GM12878 (cell line): Measurements from ENCODE around the gene KATNIP. TPM values are rescaled to one million over a fixed set of nuclear protein-coding genes. Genes with fewer than 3 reads are reported as not detected.

Source experiments
- ATAC-seq: fragments of 200-7000 bp; cut with Tn5 transposase; 3 replicates; pipeline ENCODE4 v1.9.1; 2020; ENCODE audit warnings: mild to moderate bottlenecking, moderate library complexity
- BruUV-seq: library from RNA; stranded (reverse); fragments of 400-500 nt; replicated peaks from 2 replicates; lab custom pipeline; 2021; lab: Mats Ljungman, UMichigan
- CTCF ChIA-PET: fragments of 300-600 bp; sonication (Branson Sonifier 250); formaldehyde crosslinking; extraction: SDS; loops from one replicate; lab custom pipeline; 2021; ENCODE audit warnings: inconsistent platforms; lab: Yijun Ruan, JAX
- POLR2A ChIA-PET: fragments of 350-600 bp; formaldehyde crosslinking; extraction: SDS; loops from one replicate; lab custom pipeline; 2021; ENCODE audit warnings: inconsistent platforms; lab: Charles Lee
- RAD21 ChIA-PET: fragments of 300-600 bp; sonication (Branson Sonifier 250); formaldehyde crosslinking; loops from one replicate; lab custom pipeline; 2023; ENCODE audit warnings: antibody characterized with exemption; ENCODE audit not compliant: unreplicated experiment; lab: Charles Lee
- SMC1A ChIA-PET: fragments of 300-600 bp; sonication (Branson Sonifier 250); formaldehyde crosslinking; loops from one replicate; lab custom pipeline; 2023; ENCODE audit not compliant: unreplicated experiment, uncharacterized antibody; lab: Charles Lee
- DNase-seq: peaks from one replicate; pipeline ENCODE4 v3.0.0-alpha.2; 2011; ENCODE audit warnings: low read depth, low spot score
- FAIRE-seq: peaks from 3 replicates; lab custom pipeline; 2011; peaks lifted over from hg19 to GRCh38; lab: Jason Lieb, UNC
- H2AFZ ChIP-seq: 2 replicates; pipeline ENCODE4 v1.6.0; 2011; ENCODE audit warnings: low read depth, low read length, control low read depth; ENCODE audit not compliant: control insufficient read depth
- H3K27ac ChIP-seq: 2 replicates; pipeline ENCODE4 v1.5.1; 2011; ENCODE audit warnings: control low read depth; ENCODE audit not compliant: control insufficient read depth, insufficient read depth
- H3K27me3 ChIP-seq, 2 experiments: replicated peaks in 1 of 2; 2 replicates each; pipeline versions ENCODE4 v1.6.0 to v1.6.1; 2011; ENCODE audit warnings: low read length in 1 of 2; ENCODE audit not compliant: control insufficient read depth in 2 of 2, insufficient read depth in 2 of 2
- H3K36me3 ChIP-seq, 2 experiments: 2 replicates each; pipeline ENCODE4 v1.5.1; 2011; ENCODE audit warnings: low read length in 1 of 2; ENCODE audit not compliant: control insufficient read depth in 2 of 2, insufficient read depth in 2 of 2
- H3K4me1 ChIP-seq: 2 replicates; pipeline ENCODE4 v1.6.1; 2011; ENCODE audit warnings: mild to moderate bottlenecking, low read length, moderate library complexity, mixed read lengths; ENCODE audit not compliant: control insufficient read depth, insufficient read depth
- H3K4me2 ChIP-seq: 2 replicates; pipeline ENCODE4 v1.6.0; 2011; ENCODE audit warnings: control low read depth; ENCODE audit not compliant: control insufficient read depth, insufficient read depth
- H3K4me3 ChIP-seq: fragments of 200-600 bp; sonication (generic); 2 replicates; pipeline ENCODE4 v1.5.1; 2016
- H3K79me2 ChIP-seq: 2 replicates; pipeline ENCODE4 v1.6.0; 2011; ENCODE audit warnings: low read length; ENCODE audit not compliant: control insufficient read depth, insufficient read depth
- H3K9ac ChIP-seq: 2 replicates; pipeline ENCODE4 v1.8.0; 2011; ENCODE audit warnings: low read length, control low read depth, mixed read lengths; ENCODE audit not compliant: control insufficient read depth, insufficient read depth
- H3K9me3 ChIP-seq: replicated peaks from 3 replicates; pipeline ENCODE4 v1.5.1; 2011; ENCODE audit warnings: mild to moderate bottlenecking, low read length; ENCODE audit not compliant: control insufficient read depth, insufficient read depth
- H4K20me1 ChIP-seq: 2 replicates; pipeline ENCODE4 v1.6.0; 2011; ENCODE audit not compliant: control insufficient read depth, insufficient read depth
- ASH2L ChIP-seq: fragments of 300-600, 200-600 bp; sonication (generic); IDR thresholded peaks from 2 replicates; pipeline ENCODE4 v1.6.1; 2017; ENCODE audit warnings: low read depth, mild to moderate bottlenecking, borderline replicate concordance
- CBFB ChIP-seq: IDR thresholded peaks from 2 replicates; pipeline ENCODE4 v1.6.1; 2016; ENCODE audit warnings: antibody characterized with exemption, low read depth
- CEBPB ChIP-seq, 2 experiments: fragments of 150-350 bp in 1 of 2; IDR thresholded peaks; 2 replicates each; pipeline ENCODE4 v1.6.1; 2012 to 2014; ENCODE audit warnings: low read depth in 2 of 2, low read length in 2 of 2, borderline replicate concordance in 1 of 2, inconsistent platforms in 1 of 2
- CHD2 ChIP-seq: IDR thresholded peaks from 2 replicates; pipeline ENCODE4 v1.6.1; 2011; ENCODE audit warnings: low read depth, low read length, improper control_type of control experiment, borderline replicate concordance
- ESRRA ChIP-seq: IDR thresholded peaks from 2 replicates; pipeline ENCODE4 v1.6.1; 2012; ENCODE audit warnings: mild to moderate bottlenecking, low read length, improper control_type of control experiment
- MTA3 ChIP-seq: IDR thresholded peaks from 2 replicates; pipeline ENCODE4 v1.6.1; 2012; ENCODE audit warnings: low read length, inconsistent platforms, borderline replicate concordance
- MXI1 ChIP-seq: fragments of 150-350 bp; IDR thresholded peaks from 2 replicates; pipeline ENCODE4 v1.6.1; 2011; ENCODE audit warnings: low read depth, mild to moderate bottlenecking, inconsistent platforms, low read length, improper control_type of control experiment
- POLR2AphosphoS5 ChIP-seq: IDR thresholded peaks from 2 replicates; pipeline ENCODE4 v1.6.1; 2011; ENCODE audit warnings: mild to moderate bottlenecking, low read length, inconsistent platforms
- RAD51 ChIP-seq: fragments of 450-650 bp; IDR thresholded peaks from 2 replicates; pipeline ENCODE4 v1.6.1; 2016; ENCODE audit warnings: moderate library complexity, mild to moderate bottlenecking, inconsistent platforms
- YBX1 ChIP-seq: fragments of 450-650 bp; IDR thresholded peaks from 2 replicates; pipeline ENCODE4 v1.6.1; 2016; ENCODE audit warnings: antibody characterized with exemption
- ZNF207 ChIP-seq: fragments of 450-650 bp; IDR thresholded peaks from 2 replicates; pipeline ENCODE4 v1.6.1; 2014; ENCODE audit warnings: antibody characterized with exemption, mild to moderate bottlenecking, borderline replicate concordance
- WGBS: methylation state at CpG from one replicate; pipeline ENCODE4 v1.1.6; 2016; ENCODE audit warnings: low lambda C conversion rate; ENCODE audit not compliant: insufficient replicate concordance, insufficient coverage; ENCODE audit errors: missing lambda C conversion rate; 5-methylcytosine and 5-hydroxymethylcytosine counted together
- in situ Hi-C: fragments of 300-500 bp; cut with MboI; formaldehyde crosslinking; loops from 9 replicates; pipeline ENCODE4 v1.14.3; 2018; ENCODE audit warnings: mixed read lengths
- intact Hi-C: fragments of 100-400 bp; cut with micrococcal nuclease; formaldehyde crosslinking; loops from one replicate; pipeline ENCODE4 v1.14.2; 2022; ENCODE audit not compliant: unreplicated experiment
- polyA plus RNA-seq, 11 experiments: library from polyadenylated mRNA; depleted of rRNA in 4 of 11; unstranded in 6 of 11; stranded (reverse) in 5 of 11; fragments of >200 nt; fragmentation: Nextera tagmentation in 4 of 11; fragmentation: Illumina TruSeq in 1 of 11; extraction: Ambion mirVana in 4 of 11; extraction: Trizol in 1 of 11; gene quantifications; 1 replicate in 1 of 11; 2 replicates in 10 of 11; pipeline versions ENCODE4 v1.2.1 to v1.2.3, GENCODE V29; 2011 to 2016; ENCODE audit warnings: inconsistent platforms in 2 of 11, missing spikeins in 2 of 11, low read depth in 1 of 11
- total RNA-seq, 4 experiments: library from RNA; depleted of rRNA in 3 of 4; stranded (reverse); fragments of >200 nt in 3 of 4; fragmentation: Illumina TruSeq in 1 of 4; extraction: Trizol in 1 of 4; gene quantifications; 2 replicates each; pipeline versions ENCODE4 v1.2.1 to v1.2.3, GENCODE V29; 2013 to 2021
- TF ChIP-seq, protein P1 (sequence below): IDR thresholded peaks from 2 replicates; pipeline ENCODE4 v1.6.1; 2011; ENCODE audit warnings: borderline replicate concordance, low read depth, mild to moderate bottlenecking, moderate library complexity, mixed read lengths, low read length; ENCODE audit not compliant: insufficient read depth; ENCODE audit errors: extremely low read length
- TF ChIP-seq, protein P2 (sequence below): IDR thresholded peaks from 2 replicates; pipeline ENCODE4 v1.6.1; 2011; ENCODE audit warnings: low read depth, mild to moderate bottlenecking, low read length, moderate library complexity, borderline replicate concordance; ENCODE audit errors: extremely low read depth
- TF ChIP-seq, protein P3 (sequence below): IDR thresholded peaks from 2 replicates; pipeline ENCODE4 v1.6.1; 2012; ENCODE audit warnings: low read depth, low read length, improper control_type of control experiment
- TF ChIP-seq, protein P4 (sequence below): IDR thresholded peaks from 2 replicates; pipeline ENCODE4 v1.6.1; 2012; ENCODE audit warnings: low read depth, low read length, improper control_type of control experiment

KATNIP gene
- total and polyA plus RNA-seq, 10 of the 15 experiments (the other 5 are each of a cell fraction or from before 2014, with no cell fraction given), result 1.6 to 13.8 (median 9.1) TPM

DNA sequence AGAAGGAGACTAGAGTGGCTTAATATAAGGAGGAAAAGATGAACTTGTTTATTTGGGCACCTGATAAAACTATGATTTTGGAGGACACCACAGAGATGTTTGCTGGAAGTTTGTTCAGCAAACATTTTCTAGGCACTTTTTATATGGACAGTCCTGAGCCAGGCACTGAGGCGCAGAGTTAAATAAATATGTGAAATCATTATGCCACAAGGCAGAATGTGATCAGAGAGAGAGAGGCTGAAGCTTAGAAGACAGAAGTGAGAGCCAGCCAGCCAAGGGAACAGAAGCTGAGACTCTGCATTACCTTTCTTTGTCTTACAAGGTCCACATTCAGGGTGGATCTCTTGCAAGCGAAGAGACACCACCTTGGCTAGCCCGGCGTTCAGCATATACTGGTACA lies 21.6 kb upstream of the KATNIP start (continued):
- TF ChIP-seq, protein P1, sequence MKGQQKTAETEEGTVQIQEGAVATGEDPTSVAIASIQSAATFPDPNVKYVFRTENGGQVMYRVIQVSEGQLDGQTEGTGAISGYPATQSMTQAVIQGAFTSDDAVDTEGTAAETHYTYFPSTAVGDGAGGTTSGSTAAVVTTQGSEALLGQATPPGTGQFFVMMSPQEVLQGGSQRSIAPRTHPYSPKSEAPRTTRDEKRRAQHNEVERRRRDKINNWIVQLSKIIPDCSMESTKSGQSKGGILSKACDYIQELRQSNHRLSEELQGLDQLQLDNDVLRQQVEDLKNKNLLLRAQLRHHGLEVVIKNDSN, result no peak
- no peak for TF ChIP-seq RAD51
- no peak for TF ChIP-seq CEBPB (IDR thresholded peaks at IDR 0.05; ENCODE audit: borderline replicate concordance in 1 of 2, low read depth in 2 of 2, low read length in 2 of 2)

DNA sequence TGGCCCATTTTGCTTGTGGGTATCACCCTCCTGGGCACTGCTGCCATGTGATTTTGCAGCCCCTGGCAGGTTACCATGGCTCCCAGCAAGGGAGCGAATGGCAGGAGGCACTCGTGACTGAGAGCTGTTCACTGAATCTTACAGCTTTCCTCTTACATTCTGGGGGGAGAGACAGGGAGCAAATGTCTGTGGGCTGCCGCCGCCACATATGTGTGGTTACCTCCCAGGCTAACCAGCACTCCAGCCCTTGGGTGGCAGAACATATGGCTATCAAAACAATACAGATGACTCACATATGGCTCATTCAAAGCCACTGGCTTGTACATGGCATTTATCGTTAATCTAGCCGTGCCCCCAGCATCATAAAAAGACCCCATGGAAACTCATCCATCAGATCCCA lies 20.0 kb upstream of the KATNIP start:
- Histone ChIP-seq H3K79me2 (no peaks in the 10 kb centered on the region), H3K9ac (no peak overlapping the region), H3K4me1 (no peaks in the 10 kb centered on the region), H3K36me3 (peaks cover 11 to 16% of the 10 kb centered on the region in 2 experiments; a peak in 3 of 4 replicates), H3K4me2 (no peak overlapping the region), H3K9me3 (no peaks in the 10 kb centered on the region), H3K4me3 (no peak overlapping the region), H3K27ac (no peak overlapping the region), H3K27me3 (no peaks in the 10 kb centered on the region), H2AFZ (no peak overlapping the region), H4K20me1 (no peaks in the 10 kb centered on the region)
- ChIA-PET SMC1A (no interaction called here), RAD21 (no interaction called here), POLR2A (no interaction called here), CTCF (no interaction called here)
- TF ChIP-seq ASH2L, result no peak
- no peak for TF ChIP-seq ESRRA
- TF ChIP-seq MXI1, result no peak
- TF ChIP-seq, protein P2, sequence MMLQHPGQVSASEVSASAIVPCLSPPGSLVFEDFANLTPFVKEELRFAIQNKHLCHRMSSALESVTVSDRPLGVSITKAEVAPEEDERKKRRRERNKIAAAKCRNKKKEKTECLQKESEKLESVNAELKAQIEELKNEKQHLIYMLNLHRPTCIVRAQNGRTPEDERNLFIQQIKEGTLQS, result no peak
- no peak for TF ChIP-seq POLR2AphosphoS5
- TF ChIP-seq ZNF207, result no peak
- no peak for TF ChIP-seq YBX1
- TF ChIP-seq, protein P3, sequence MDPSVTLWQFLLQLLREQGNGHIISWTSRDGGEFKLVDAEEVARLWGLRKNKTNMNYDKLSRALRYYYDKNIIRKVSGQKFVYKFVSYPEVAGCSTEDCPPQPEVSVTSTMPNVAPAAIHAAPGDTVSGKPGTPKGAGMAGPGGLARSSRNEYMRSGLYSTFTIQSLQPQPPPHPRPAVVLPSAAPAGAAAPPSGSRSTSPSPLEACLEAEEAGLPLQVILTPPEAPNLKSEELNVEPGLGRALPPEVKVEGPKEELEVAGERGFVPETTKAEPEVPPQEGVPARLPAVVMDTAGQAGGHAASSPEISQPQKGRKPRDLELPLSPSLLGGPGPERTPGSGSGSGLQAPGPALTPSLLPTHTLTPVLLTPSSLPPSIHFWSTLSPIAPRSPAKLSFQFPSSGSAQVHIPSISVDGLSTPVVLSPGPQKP, result no peak
- TF ChIP-seq MTA3, result no peak
- TF ChIP-seq, protein P4, sequence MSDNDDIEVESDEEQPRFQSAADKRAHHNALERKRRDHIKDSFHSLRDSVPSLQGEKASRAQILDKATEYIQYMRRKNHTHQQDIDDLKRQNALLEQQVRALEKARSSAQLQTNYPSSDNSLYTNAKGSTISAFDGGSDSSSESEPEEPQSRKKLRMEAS, result no peak
- TF ChIP-seq RAD51, result no peak
- no peak for TF ChIP-seq CHD2
- no peak for TF ChIP-seq CBFB
- 98% methylated on average over 6 of the region's 6 CpGs for WGBS
- intact Hi-C loops, result no loop called here
- FAIRE-seq (no peak), DNase-seq (no peak), ATAC-seq (no peak)
- BruUV-seq, result no TSS peak
- in situ Hi-C loops, result no loop called here
